Right lobe of liver (tissue), 6 donors: Measurements from ENCODE around the gene TARBP1. TPM values are rescaled to one million over a fixed set of nuclear protein-coding genes. Genes with fewer than 3 reads are reported as not detected.
A peak's percentile ranks its signal among the peaks of the same experiment; 100 is the strongest.

Source experiments
- ATAC-seq, 4 donors: fragments of 200-7000 bp; cut with Tn5 transposase; one replicate each; pipeline ENCODE4 v1.9.1; 2020; ENCODE audit warnings: mild to moderate bottlenecking in 4 of 4, moderate library complexity in 4 of 4
- DNase-seq, 3 donors: peaks; one replicate each; pipeline ENCODE4 v3.0.0-alpha.2; 2020
- H3K27ac ChIP-seq, 3 donors: fragments of 200-600 bp; one replicate each; pipeline ENCODE4 v1.8.0; 2022
- H3K27me3 ChIP-seq, 2 donors: fragments of 200-600 bp; one replicate each; pipeline ENCODE4 v1.8.0; 2022
- H3K36me3 ChIP-seq, 4 donors: fragments of 200-600 bp; sonication (generic) in 1 of 4; one replicate each; pipeline versions ENCODE4 v1.5.1 to v1.8.0; 2017 to 2022; ENCODE audit warnings: control low read depth in 1 of 4
- H3K4me1 ChIP-seq, 4 donors: fragments of 200-600 bp; sonication (generic) in 1 of 4; one replicate each; pipeline versions ENCODE4 v1.5.1 to v1.8.0; 2017 to 2022; ENCODE audit warnings: control low read depth in 1 of 4
- H3K4me3 ChIP-seq, 3 donors: fragments of 200-600 bp; one replicate each; pipeline ENCODE4 v1.8.0; 2022
- H3K9me3 ChIP-seq, 4 donors: fragments of 200-600 bp; sonication (generic) in 1 of 4; one replicate each; pipeline versions ENCODE4 v1.5.1 to v1.8.0; 2017 to 2022; ENCODE audit warnings: control low read depth in 1 of 4
- POLR2A ChIP-seq: fragments of 450-650 bp; IDR thresholded peaks from one replicate; pipeline ENCODE4 v1.6.1; 2017; ENCODE audit warnings: antibody characterized with exemption, mild to moderate bottlenecking
- WGBS: methylation state at CpG from one replicate; pipeline ENCODE4 v1.1.6; 2018; ENCODE audit warnings: low coverage, low lambda C conversion rate; ENCODE audit not compliant: insufficient coverage; ENCODE audit errors: missing lambda C conversion rate; 5-methylcytosine and 5-hydroxymethylcytosine counted together
- intact Hi-C, 2 donors: fragments of 100-400 bp; cut with DNase I; formaldehyde crosslinking; loops; one replicate each; pipeline versions ENCODE4 v1.11.2 to v1.14.1; 2022
- long read RNA-seq: library from polyadenylated mRNA; unstranded; transcript quantifications from one replicate; pipeline ENCODE4 v2.0.0, GENCODE V29; 2019
- total RNA-seq, 6 experiments: library from RNA; depleted of rRNA in 2 of 6; stranded (reverse); fragments of >200 nt in 2 of 6; fragmentation: NEBNext Ultra II Directional in 3 of 6; extraction: Animal tissue kit (Norgen Biotek cat#: 25700) in 3 of 6; gene quantifications; one replicate each; pipeline versions ENCODE4 v1.1.0 to v1.2.4, GENCODE V29; 2016 to 2023
- TF ChIP-seq, protein P1 (sequence below), 4 donors: fragments of 200-600 bp in 3 of 4; fragments of 450-650 bp in 1 of 4; IDR thresholded peaks; one replicate each; pipeline versions ENCODE4 v1.5.1 to v1.8.0; 2016 to 2022; ENCODE audit warnings: antibody characterized with exemption in 4 of 4, mild to moderate bottlenecking in 2 of 4
- donor health status: DM: no; HTN: yes; CAD: no.
- donor health status: DM: no; HTN: no; CAD: no.
- donor health status: DM: no; HTN: no; CAD: no.
- donor health status: DM: no; HTN: yes; CAD: no.
- donor health status: DM: no; HTN: yes; CAD: no.

TARBP1 gene, protein sequence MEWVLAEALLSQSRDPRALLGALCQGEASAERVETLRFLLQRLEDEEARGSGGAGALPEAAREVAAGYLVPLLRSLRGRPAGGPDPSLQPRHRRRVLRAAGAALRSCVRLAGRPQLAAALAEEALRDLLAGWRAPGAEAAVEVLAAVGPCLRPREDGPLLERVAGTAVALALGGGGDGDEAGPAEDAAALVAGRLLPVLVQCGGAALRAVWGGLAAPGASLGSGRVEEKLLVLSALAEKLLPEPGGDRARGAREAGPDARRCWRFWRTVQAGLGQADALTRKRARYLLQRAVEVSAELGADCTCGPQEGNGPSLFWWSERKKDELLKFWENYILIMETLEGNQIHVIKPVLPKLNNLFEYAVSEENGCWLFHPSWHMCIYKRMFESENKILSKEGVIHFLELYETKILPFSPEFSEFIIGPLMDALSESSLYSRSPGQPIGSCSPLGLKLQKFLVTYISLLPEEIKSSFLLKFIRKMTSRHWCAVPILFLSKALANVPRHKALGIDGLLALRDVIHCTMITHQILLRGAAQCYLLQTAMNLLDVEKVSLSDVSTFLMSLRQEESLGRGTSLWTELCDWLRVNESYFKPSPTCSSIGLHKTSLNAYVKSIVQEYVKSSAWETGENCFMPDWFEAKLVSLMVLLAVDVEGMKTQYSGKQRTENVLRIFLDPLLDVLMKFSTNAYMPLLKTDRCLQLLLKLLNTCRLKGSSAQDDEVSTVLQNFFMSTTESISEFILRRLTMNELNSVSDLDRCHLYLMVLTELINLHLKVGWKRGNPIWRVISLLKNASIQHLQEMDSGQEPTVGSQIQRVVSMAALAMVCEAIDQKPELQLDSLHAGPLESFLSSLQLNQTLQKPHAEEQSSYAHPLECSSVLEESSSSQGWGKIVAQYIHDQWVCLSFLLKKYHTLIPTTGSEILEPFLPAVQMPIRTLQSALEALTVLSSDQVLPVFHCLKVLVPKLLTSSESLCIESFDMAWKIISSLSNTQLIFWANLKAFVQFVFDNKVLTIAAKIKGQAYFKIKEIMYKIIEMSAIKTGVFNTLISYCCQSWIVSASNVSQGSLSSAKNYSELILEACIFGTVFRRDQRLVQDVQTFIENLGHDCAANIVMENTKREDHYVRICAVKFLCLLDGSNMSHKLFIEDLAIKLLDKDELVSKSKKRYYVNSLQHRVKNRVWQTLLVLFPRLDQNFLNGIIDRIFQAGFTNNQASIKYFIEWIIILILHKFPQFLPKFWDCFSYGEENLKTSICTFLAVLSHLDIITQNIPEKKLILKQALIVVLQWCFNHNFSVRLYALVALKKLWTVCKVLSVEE (N-terminal part only)
- 10 to 100 TPM in 2 of 6 experiments, 1 to 10 TPM in 4; 7.2 to 16.7 (median 8.0) TPM for total RNA-seq
- long read RNA-seq: 0 reads

DNA sequence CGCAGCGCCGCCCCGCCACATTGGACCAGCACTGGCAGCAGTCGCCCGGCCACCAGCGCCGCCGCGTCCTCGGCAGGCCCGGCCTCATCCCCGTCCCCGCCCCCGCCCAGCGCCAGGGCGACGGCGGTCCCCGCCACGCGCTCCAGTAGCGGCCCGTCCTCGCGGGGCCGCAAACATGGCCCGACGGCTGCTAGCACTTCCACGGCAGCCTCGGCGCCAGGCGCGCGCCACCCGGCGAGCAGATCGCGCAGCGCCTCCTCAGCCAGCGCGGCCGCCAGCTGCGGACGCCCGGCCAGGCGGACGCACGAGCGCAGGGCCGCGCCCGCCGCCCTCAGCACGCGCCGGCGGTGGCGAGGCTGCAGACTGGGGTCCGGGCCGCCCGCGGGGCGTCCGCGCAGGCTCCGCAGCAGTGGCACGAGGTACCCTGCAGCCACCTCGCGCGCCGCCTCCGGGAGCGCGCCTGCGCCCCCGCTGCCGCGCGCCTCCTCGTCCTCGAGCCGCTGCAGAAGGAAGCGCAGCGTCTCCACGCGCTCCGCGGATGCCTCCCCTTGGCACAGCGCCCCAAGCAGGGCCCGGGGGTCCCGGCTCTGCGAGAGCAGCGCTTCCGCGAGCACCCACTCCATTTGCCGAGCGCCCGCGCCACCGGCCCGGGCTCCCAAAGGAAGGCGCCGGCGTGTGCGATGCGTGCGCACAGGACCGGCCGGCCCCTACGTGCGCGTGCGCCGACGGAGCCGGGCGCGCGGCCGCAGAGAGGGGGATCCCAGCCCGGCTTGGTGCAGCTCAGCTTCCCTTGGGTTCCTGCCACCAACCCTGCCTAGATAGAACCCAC, at the start of gene TARBP1:
Gene TARBP1, minus strand, starts transcription at position 699 of the 829 bp plus-strand sequence. Its CDS starts 76 bp downstream, at position 623.
- TF ChIP-seq POLR2A: peak; percentile 70
- TF ChIP-seq, protein P1, sequence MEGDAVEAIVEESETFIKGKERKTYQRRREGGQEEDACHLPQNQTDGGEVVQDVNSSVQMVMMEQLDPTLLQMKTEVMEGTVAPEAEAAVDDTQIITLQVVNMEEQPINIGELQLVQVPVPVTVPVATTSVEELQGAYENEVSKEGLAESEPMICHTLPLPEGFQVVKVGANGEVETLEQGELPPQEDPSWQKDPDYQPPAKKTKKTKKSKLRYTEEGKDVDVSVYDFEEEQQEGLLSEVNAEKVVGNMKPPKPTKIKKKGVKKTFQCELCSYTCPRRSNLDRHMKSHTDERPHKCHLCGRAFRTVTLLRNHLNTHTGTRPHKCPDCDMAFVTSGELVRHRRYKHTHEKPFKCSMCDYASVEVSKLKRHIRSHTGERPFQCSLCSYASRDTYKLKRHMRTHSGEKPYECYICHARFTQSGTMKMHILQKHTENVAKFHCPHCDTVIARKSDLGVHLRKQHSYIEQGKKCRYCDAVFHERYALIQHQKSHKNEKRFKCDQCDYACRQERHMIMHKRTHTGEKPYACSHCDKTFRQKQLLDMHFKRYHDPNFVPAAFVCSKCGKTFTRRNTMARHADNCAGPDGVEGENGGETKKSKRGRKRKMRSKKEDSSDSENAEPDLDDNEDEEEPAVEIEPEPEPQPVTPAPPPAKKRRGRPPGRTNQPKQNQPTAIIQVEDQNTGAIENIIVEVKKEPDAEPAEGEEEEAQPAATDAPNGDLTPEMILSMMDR (IDR thresholded peaks at IDR 0.05): peak in 2 of 4 donors; percentile 26 to 38
- ATAC-seq: peak; percentile 80 to 86 (median 82)

DNA sequence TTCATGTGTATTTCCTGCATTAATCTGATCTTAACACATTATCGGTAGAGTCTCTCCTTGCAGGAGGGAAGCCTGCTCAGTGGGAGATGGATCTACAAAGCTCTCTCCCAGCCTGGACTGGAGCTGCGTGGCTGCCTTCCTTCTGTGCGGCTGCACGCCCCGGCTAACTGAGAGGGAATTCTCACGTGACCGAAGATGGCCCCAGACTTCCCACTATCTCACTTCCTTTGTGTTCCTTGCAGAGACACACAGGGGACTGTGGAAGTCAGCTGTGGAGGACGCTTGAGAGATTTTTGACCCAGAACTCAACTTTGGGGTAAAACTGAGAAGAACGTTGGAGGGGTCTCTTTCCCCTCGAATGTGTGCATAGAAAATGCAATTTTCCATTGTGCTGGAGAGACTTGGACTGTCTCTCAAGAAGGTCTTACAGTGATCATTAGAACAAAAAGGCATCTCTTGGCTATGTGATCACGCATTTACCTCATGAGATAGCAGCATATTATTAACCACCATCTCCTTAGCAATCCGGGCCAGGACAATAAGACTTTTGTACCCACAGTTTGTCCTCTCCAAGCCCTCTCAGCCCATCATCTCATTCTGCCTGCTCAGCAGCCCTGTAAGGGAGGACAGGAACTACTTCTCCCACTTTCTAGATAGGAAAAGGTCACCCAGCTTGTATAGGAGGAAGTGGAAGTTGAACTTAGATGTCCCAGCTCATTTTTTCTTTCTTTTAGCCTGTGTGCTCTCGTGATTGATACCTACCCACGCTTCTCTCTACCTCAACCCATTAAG, 49.3 kb upstream of the TARBP1 start:
- H3K9me3 ChIP-seq: no peaks in the 10 kb centered on the region
- 63% methylated on average over 12 of the region's 14 CpGs for WGBS
- H3K27me3 ChIP-seq: no peaks in the 10 kb centered on the region
- no peak for TF ChIP-seq POLR2A
- TF ChIP-seq, protein P1 (IDR thresholded peaks at IDR 0.05): no peak
- H3K27ac ChIP-seq: peak overlapping the region; percentile 28 to 34 (median 33)
- ATAC-seq (peak in 3 of 4 donors; percentile 17 to 36 (median 20)), DNase-seq (peak in 1 of 3 donors; percentile 55)
- no peaks in the 10 kb centered on the region for H3K36me3 ChIP-seq
- no peak overlapping the region for H3K4me3 ChIP-seq
- H3K4me1 ChIP-seq: peaks cover 0 to 27% (median 14%) of the 10 kb centered on the region in 4 donors
- intact Hi-C loops: no loop called here

More for the DNA sequence above, at the start of gene TARBP1:
- intact Hi-C loops: no loop called here
- WGBS: no CpG with 5 or more reads among the region's 122 CpGs
- Histone ChIP-seq H3K27ac (peak within 1 kb of the TSS; percentile 69 to 89 (median 77)), H3K4me1 (peaks cover 0 to 10% (median 0%) of the 10 kb centered on the region in 4 donors), H3K9me3 (no peaks in the 10 kb centered on the region), H3K27me3 (no peaks in the 10 kb centered on the region), H3K36me3 (no peaks in the 10 kb centered on the region), H3K4me3 (peak within 1 kb of the TSS; percentile 75 to 86 (median 83))
- peak; percentile 75 to 80 (median 79) for DNase-seq

DNA sequence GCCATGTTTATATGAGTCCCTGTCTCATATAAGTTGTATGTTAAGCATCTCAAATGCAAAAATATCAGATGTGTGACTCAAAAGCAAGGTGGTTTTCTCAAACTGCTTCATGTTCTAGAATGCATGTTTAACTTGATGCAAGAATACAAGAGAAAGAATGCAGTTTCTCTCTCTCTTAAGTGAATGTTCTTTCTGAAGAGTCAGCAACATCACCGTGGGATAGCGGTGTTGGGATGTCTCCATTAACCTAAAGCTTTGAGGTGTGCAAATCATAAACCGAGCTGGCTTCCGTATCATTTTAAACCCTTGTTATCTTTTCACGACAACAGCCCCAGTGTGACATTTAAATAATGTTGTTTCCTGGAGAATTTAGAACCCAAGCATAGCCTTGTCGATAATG, 48.4 kb upstream of the TARBP1 start:
- no peaks in the 10 kb centered on the region for H3K27me3 ChIP-seq
- peaks cover 0 to 29% (median 12%) of the 10 kb centered on the region in 4 donors for H3K4me1 ChIP-seq
- intact Hi-C loops: no loop called here
- H3K27ac ChIP-seq: peak overlapping the region in 1 of 3 donors; percentile 7
- ATAC-seq: no peak
- no peaks in the 10 kb centered on the region for H3K9me3 ChIP-seq
- H3K4me3 ChIP-seq: no peak overlapping the region
- TF ChIP-seq, protein P1 (IDR thresholded peaks at IDR 0.05): no peak
- no peak for TF ChIP-seq POLR2A
- 70% methylated on average over 6 of the region's 6 CpGs for WGBS
- DNase-seq: no peak
- H3K36me3 ChIP-seq: no peaks in the 10 kb centered on the region
